ENCODE results near the gene DYRK3.

- peak; percentile 96 for TF ChIP-seq CTCF (conservative IDR thresholded peaks at IDR 0.05)
- no peak for TF ChIP-seq ZFX (IDR thresholded peaks at IDR 0.05)
These were observed 814 bp upstream of the DYRK3 start for GRCh38 chr1:206634365-206635079.

Measured in C4-2B (cell line).